ENCODE results near the gene LRRC59. TPM values are rescaled to one million over a fixed set of nuclear protein-coding genes. Genes with fewer than 3 reads are reported as not detected.

The LRRC59 gene
- polyA plus RNA-seq, 1 donor from 2014 or later: 67.2 TPM

DNA sequence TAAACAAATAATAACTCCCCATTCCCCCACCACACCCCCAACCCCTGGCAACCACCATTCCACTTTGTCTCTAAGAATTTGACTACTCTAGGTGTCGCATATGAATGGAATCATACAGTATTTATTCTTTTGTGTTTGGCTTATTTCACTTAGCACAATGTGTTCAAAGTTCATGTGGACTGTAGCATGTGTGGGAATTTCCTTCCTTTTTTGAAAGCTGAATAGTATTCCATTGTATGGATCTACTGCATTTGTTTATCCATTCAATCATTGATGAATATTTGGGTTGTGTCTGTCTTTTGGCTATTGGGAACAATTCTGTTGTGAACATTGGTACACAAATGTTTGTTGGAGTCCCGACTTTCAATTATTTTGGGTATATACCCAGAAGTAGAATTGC, 25.4 kb upstream of the LRRC59 start:
- Histone ChIP-seq H3K9ac (ENCODE audit: low read length) (no peak overlapping the region), H3K36me3 (ENCODE audit: insufficient read depth, low read length) (no peaks in the 10 kb centered on the region), H3F3A (ENCODE audit: insufficient read depth, low read length, poor library complexity, severe bottlenecking) (no peaks in the 10 kb centered on the region), H3K27ac (ENCODE audit: low read length) (no peak overlapping the region), H3K4me2 (ENCODE audit: low read length) (no peak overlapping the region), H3K9me3 (ENCODE audit: low read length) (no peaks in the 10 kb centered on the region), H3K79me2 (replicated peaks; ENCODE audit: insufficient read depth, low read length) (no peaks in the 10 kb centered on the region), H3K27me3 (ENCODE audit: insufficient read depth, low read depth, low read length) (peaks cover 7% of the 10 kb centered on the region), H4K20me1 (ENCODE audit: insufficient read depth) (no peaks in the 10 kb centered on the region), H3K9me2 (ENCODE audit: insufficient read depth, low read length) (no peaks in the 10 kb centered on the region), H2AFZ (ENCODE audit: low read depth, low read length) (no peak overlapping the region), H3K4me3 (ENCODE audit: low read length) (no peak overlapping the region)
- TF ChIP-seq MXI1 (conservative IDR thresholded peaks at IDR 0.05; ENCODE audit: poor library complexity, severe bottlenecking) (no peak), EP300 (conservative IDR thresholded peaks at IDR 0.05; ENCODE audit: poor library complexity, severe bottlenecking) (no peak), POLR2AphosphoS5 (IDR thresholded peaks at IDR 0.05) (no peak), RAD21 (conservative IDR thresholded peaks at IDR 0.05) (no peak), EZH2 (IDR thresholded peaks at IDR 0.05; ENCODE audit: borderline replicate concordance, insufficient read depth, low read length, poor library complexity, severe bottlenecking) (no peak), CTCF (IDR thresholded peaks at IDR 0.05; ENCODE audit: poor library complexity, severe bottlenecking) (no peak), SMC3 (conservative IDR thresholded peaks at IDR 0.05; ENCODE audit: poor library complexity) (no peak), TAF1 (IDR thresholded peaks at IDR 0.05; ENCODE audit: low read depth) (no peak)
- TF ChIP-seq, protein P1, sequence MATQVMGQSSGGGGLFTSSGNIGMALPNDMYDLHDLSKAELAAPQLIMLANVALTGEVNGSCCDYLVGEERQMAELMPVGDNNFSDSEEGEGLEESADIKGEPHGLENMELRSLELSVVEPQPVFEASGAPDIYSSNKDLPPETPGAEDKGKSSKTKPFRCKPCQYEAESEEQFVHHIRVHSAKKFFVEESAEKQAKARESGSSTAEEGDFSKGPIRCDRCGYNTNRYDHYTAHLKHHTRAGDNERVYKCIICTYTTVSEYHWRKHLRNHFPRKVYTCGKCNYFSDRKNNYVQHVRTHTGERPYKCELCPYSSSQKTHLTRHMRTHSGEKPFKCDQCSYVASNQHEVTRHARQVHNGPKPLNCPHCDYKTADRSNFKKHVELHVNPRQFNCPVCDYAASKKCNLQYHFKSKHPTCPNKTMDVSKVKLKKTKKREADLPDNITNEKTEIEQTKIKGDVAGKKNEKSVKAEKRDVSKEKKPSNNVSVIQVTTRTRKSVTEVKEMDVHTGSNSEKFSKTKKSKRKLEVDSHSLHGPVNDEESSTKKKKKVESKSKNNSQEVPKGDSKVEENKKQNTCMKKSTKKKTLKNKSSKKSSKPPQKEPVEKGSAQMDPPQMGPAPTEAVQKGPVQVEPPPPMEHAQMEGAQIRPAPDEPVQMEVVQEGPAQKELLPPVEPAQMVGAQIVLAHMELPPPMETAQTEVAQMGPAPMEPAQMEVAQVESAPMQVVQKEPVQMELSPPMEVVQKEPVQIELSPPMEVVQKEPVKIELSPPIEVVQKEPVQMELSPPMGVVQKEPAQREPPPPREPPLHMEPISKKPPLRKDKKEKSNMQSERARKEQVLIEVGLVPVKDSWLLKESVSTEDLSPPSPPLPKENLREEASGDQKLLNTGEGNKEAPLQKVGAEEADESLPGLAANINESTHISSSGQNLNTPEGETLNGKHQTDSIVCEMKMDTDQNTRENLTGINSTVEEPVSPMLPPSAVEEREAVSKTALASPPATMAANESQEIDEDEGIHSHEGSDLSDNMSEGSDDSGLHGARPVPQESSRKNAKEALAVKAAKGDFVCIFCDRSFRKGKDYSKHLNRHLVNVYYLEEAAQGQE (IDR thresholded peaks at IDR 0.05; ENCODE audit: borderline replicate concordance): no peak

GRCh38 chr17:50421308-50422051, 24.2 kb upstream of the LRRC59 start:
- Histone ChIP-seq H3F3A (ENCODE audit: insufficient read depth, low read length, poor library complexity, severe bottlenecking) (no peaks in the 10 kb centered on the region), H3K9me3 (ENCODE audit: low read length) (no peaks in the 10 kb centered on the region), H3K9me2 (ENCODE audit: insufficient read depth, low read length) (no peaks in the 10 kb centered on the region), H3K27me3 (ENCODE audit: insufficient read depth, low read depth, low read length) (peaks cover 7% of the 10 kb centered on the region), H3K9ac (ENCODE audit: low read length) (no peak overlapping the region), H3K27ac (ENCODE audit: low read length) (no peak overlapping the region), H3K36me3 (ENCODE audit: insufficient read depth, low read length) (no peaks in the 10 kb centered on the region), H3K4me2 (ENCODE audit: low read length) (no peak overlapping the region), H3K4me3 (ENCODE audit: low read length) (no peak overlapping the region), H3K79me2 (replicated peaks; ENCODE audit: insufficient read depth, low read length) (no peaks in the 10 kb centered on the region), H4K20me1 (ENCODE audit: insufficient read depth) (no peaks in the 10 kb centered on the region), H2AFZ (ENCODE audit: low read depth, low read length) (no peak overlapping the region)
- TF ChIP-seq MXI1 (conservative IDR thresholded peaks at IDR 0.05; ENCODE audit: poor library complexity, severe bottlenecking): no peak
- no peak for TF ChIP-seq SMC3 (conservative IDR thresholded peaks at IDR 0.05; ENCODE audit: poor library complexity)
- TF ChIP-seq EZH2 (IDR thresholded peaks at IDR 0.05; ENCODE audit: borderline replicate concordance, insufficient read depth, low read length, poor library complexity, severe bottlenecking): no peak
- no peak for TF ChIP-seq POLR2AphosphoS5 (IDR thresholded peaks at IDR 0.05)
- TF ChIP-seq, protein P1 (IDR thresholded peaks at IDR 0.05; ENCODE audit: borderline replicate concordance): no peak
- TF ChIP-seq CTCF (IDR thresholded peaks at IDR 0.05; ENCODE audit: poor library complexity, severe bottlenecking): no peak

Measured in neural cell (in vitro differentiated cells).